22Rv1 (cell line): ENCODE measurements around the gene CLCN2.

Source experiments
- H3K27ac ChIP-seq: fragments of 450-650 bp; 2 replicates; pipeline ENCODE4 v1.5.1; 2017
- CTCF ChIP-seq: fragments of 450-650 bp; IDR thresholded peaks from 2 replicates; pipeline ENCODE4 v1.5.1; 2017; ENCODE audit warnings: mild to moderate bottlenecking
- ZFX ChIP-seq: fragments of 450-650 bp; IDR thresholded peaks from 2 replicates; pipeline ENCODE4 v1.6.1; 2017; ENCODE audit warnings: antibody characterized with exemption, borderline replicate concordance

Gene CLCN2

GRCh38 chr3:184362668-184363546 is 1.5 kb upstream of the CLCN2 start:
- TF ChIP-seq CTCF: peak; percentile 70
- no peak for TF ChIP-seq ZFX
- peak overlapping the region; percentile 99 for H3K27ac ChIP-seq

DNA sequence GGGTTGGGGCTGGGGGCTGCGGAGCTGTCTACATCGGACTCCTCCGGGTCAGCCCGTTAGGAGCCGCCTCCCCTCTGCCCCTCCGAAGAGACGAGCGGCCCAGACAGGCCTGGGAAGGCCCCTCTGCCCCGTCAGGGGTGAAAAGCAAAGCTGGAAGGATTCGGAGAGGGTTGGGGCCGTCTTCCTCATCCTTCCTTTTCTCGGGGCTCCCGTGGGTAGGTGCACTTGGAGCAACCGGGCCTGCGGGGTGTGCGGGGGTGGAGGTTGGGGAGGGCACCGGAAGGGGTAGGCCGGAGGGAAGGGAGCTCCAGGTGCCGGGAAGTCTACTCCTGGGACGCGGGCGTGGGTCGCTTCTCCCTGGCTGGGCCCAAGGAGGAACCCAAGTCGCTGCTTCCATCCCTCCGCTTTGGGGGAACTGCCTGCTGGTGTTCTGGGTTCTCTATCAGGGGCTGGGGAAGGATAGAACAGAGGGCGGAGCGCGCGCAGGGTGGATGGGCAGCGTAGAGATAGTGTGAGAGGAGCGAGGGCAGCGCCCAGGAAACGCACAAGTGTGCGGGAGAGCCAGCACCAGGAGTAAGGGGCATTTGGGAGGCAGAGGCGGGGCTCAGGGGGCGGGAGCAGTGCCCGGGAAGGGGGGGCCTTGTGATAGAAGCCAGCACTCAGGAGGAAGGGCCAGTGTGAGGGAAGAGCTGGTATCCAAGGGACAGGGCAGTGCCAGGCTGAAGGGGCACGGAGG is 695 bp upstream of the CLCN2 start:
- peak overlapping the region; percentile 99 for H3K27ac ChIP-seq
- TF ChIP-seq CTCF (no peak), ZFX (no peak)

GRCh38 chr3:184360929-184361531 is 375 bp downstream of the CLCN2 start:
- TF ChIP-seq ZFX: no peak
- TF ChIP-seq CTCF: no peak
- peak overlapping the region; percentile 99 for H3K27ac ChIP-seq

DNA sequence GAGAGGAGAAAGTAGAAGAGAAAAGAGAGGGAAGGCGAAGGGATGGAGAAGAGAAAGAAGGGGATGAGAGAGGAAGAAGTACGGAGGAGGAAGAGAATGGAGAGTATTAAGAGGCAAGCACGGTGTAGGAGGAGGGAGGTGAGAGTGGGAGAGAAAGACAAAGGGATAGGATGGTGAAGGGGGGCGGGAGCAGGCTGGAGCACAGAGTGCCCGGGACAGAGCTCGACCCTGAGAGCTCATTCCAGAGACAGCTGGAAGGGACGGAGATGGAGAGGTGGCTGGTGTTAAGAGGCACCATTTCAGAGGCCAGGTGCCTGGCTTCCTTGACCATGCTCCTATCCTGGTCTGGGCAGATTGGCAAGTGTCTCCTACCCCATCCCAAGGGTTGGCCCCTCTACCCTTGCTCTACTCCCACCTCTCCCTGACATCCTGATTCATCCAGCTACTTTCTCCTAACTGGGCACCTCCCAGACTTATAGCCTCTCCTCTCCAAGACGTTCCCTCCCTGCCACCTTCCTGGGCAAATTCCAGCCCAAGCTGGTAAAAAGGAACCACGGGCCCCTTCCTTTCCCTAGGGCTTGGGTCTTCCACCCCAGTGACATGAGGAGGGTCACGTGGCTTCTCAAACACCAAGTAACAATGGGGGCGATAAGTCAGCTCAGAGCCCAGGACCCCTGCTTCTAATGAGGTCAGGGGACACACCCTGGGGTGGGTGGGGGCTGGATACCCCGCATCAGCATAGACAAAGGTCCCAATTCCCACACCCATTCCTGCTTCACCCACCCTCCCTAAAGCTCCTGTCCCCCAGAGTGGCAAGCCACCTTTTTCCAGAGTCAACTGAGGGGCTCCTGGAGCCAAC is 1.1 kb downstream of the CLCN2 start:
- peak overlapping the region; percentile 99 for H3K27ac ChIP-seq

DNA sequence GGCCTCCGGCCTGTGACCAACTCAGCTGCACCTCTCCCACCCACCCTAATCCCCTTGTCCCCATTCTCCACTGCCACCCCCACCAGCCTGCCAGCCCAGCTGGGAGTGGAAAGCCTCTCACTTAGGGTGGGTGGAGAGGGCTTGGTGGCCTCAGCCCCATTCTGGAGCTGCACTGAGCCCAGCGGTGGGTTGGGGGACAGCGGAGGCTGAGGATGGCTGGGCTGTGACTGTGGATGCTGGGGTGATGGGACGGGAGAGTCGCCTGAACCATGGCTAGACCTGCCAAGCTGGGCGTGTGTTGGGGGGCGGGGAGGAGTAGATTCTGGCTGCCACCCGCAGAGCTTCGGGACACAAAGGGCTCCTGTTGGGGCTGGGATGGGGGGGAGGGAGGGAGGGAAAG is 1.8 kb downstream of the CLCN2 start:
- H3K27ac ChIP-seq: no peak overlapping the region
- TF ChIP-seq CTCF (no peak), ZFX (no peak)

More for the DNA sequence above, 1.1 kb downstream of the CLCN2 start:
- TF ChIP-seq CTCF (no peak), ZFX (no peak)

DNA sequence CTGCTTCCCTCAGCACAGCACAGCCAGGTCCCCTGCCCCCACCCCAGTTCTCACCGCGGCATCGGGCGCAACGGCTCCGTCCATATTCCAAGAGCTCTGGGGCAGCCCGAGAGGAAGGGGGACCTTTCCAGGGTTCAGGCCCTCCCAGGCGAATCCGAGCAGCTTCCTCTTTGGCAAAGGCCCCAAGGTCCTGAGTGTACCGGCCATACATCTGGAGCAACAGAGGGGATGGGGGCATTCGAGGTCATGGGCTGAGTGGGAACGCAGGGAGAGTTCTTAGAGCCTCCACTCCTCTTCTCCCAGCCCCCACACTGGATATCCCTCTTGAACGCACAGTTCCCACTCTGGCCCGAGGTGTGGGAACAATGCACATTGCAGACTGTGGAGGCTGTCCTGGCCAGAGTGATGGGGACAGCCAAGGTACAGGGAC is 2.5 kb downstream of the CLCN2 start:
- TF ChIP-seq ZFX (no peak), CTCF (no peak)
- no peak overlapping the region for H3K27ac ChIP-seq
